Loucy (cell line): Measurements from ENCODE around the gene KCND1.

Source experiments
- CTCF ChIP-seq: fragments of 200-600 bp; sonication (generic); conservative IDR thresholded peaks from 2 replicates; pipeline ENCODE4 v1.5.1; 2014; ENCODE audit warnings: mild to moderate bottlenecking, antibody characterized with exemption, low read length
- EZH2phosphoT487 ChIP-seq: fragments of 200-600 bp; IDR thresholded peaks from 2 replicates; pipeline ENCODE4 v1.6.1; 2018; ENCODE audit warnings: antibody characterized with exemption, mild to moderate bottlenecking, moderate library complexity, borderline replicate concordance

GRCh38 chrX:48974574-48974973 is 2.9 kb upstream of the KCND1 start:
- TF ChIP-seq CTCF (no peak), EZH2phosphoT487 (no peak)
